ENCODE measurements around the gene LMNB1.

DNA sequence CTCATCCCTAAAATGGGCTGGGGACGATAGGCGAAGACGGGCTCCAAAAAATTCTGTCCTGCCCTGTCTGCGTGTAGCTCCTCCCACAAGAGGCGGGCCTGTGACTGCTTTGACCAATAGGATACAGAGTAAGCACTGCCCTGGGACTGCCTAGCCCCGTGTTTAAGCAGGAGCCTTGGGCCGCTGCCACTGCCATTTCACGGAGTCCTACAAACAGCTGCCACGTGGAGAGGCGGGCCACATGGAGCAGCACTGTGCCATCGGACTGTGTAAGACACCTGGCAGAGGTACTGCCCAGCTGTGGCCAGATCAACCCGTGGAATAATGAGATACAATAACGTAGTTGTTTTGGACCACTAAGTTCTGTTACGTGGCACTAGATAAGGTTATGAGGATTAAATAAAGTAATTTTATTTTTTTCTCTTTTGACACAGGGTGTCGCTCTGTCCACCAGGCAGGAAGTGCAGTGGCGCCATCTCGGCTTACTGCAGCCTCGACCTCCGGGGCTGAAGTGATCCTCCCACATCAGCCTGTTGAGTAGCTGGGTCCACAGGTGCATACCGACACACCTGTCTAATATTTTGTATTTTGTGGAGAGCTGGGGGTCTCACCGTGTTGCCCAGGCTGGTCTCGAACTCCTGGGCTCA is 87.2 kb downstream of the LMNB1 start:
- TF ChIP-seq, protein P1, sequence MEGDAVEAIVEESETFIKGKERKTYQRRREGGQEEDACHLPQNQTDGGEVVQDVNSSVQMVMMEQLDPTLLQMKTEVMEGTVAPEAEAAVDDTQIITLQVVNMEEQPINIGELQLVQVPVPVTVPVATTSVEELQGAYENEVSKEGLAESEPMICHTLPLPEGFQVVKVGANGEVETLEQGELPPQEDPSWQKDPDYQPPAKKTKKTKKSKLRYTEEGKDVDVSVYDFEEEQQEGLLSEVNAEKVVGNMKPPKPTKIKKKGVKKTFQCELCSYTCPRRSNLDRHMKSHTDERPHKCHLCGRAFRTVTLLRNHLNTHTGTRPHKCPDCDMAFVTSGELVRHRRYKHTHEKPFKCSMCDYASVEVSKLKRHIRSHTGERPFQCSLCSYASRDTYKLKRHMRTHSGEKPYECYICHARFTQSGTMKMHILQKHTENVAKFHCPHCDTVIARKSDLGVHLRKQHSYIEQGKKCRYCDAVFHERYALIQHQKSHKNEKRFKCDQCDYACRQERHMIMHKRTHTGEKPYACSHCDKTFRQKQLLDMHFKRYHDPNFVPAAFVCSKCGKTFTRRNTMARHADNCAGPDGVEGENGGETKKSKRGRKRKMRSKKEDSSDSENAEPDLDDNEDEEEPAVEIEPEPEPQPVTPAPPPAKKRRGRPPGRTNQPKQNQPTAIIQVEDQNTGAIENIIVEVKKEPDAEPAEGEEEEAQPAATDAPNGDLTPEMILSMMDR (IDR thresholded peaks at IDR 0.05; ENCODE audit: low read depth, low read length), result no peak
- TF ChIP-seq, protein P2, sequence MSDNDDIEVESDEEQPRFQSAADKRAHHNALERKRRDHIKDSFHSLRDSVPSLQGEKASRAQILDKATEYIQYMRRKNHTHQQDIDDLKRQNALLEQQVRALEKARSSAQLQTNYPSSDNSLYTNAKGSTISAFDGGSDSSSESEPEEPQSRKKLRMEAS (IDR thresholded peaks at IDR 0.05; ENCODE audit: low read depth, low read length), result no peak
- TF ChIP-seq POLR2A (IDR thresholded peaks at IDR 0.05; ENCODE audit: extremely low read depth, insufficient read length), result no peak
